Body of pancreas (tissue), 4 donors: Measurements from ENCODE around the gene ATF6.

Source experiments
- POLR2A ChIP-seq, 3 donors: fragments of 450-650 bp; IDR thresholded peaks; one replicate each; pipeline ENCODE4 v1.6.1; 2016; ENCODE audit warnings: antibody characterized with exemption in 3 of 3, mild to moderate bottlenecking in 2 of 3
- TF ChIP-seq, protein P1 (sequence below), 7 experiments: fragments of 450-650 bp in 4 of 7; fragments of 200-600 bp in 3 of 7; sonication (generic) in 3 of 7; IDR thresholded peaks; one replicate each; pipeline ENCODE4 v1.5.1; 2016 to 2019; ENCODE audit warnings: antibody characterized with exemption in 7 of 7

DNA sequence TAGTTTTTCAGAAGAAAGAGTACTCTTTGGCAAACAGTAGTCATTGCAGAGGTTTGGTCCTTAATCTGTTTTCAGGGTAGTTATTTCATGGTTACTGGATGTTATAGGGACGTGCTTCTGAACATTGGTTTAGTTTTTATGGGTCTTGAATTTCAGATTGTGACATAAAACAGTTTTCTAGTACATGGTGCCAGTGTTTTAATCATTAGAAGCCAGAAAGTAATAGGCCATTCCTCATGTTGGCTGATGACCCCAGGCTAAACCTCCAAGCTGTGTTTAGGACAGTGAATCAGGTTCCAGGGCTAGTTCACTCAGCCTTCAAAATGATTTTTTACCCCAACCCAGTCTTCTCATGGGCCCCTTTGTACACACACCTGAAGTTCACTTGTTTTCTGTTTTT is 184.3 kb downstream of the ATF6 start:
- TF ChIP-seq, protein P1, sequence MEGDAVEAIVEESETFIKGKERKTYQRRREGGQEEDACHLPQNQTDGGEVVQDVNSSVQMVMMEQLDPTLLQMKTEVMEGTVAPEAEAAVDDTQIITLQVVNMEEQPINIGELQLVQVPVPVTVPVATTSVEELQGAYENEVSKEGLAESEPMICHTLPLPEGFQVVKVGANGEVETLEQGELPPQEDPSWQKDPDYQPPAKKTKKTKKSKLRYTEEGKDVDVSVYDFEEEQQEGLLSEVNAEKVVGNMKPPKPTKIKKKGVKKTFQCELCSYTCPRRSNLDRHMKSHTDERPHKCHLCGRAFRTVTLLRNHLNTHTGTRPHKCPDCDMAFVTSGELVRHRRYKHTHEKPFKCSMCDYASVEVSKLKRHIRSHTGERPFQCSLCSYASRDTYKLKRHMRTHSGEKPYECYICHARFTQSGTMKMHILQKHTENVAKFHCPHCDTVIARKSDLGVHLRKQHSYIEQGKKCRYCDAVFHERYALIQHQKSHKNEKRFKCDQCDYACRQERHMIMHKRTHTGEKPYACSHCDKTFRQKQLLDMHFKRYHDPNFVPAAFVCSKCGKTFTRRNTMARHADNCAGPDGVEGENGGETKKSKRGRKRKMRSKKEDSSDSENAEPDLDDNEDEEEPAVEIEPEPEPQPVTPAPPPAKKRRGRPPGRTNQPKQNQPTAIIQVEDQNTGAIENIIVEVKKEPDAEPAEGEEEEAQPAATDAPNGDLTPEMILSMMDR (IDR thresholded peaks at IDR 0.05) = no peak
- TF ChIP-seq POLR2A (IDR thresholded peaks at IDR 0.05) = no peak
